Coronary artery (tissue), 2 donors: ENCODE data around the gene CDK6.

Experiments
- DNase-seq: peaks from one replicate; pipeline ENCODE4 v3.0.0-alpha.2; 2017; ENCODE audit warnings: low spot score
- H3K27ac ChIP-seq, 2 donors: fragments of 200-600 bp; sonication (generic); one replicate each; pipeline ENCODE4 v1.5.1; 2016 to 2019
- H3K4me3 ChIP-seq: fragments of 200-600 bp; sonication (generic); 2 replicates; pipeline ENCODE4 v1.5.1; 2016; ENCODE audit warnings: mild to moderate bottlenecking, moderate library complexity
- TF ChIP-seq, protein P1 (sequence below): fragments of 200-600 bp; sonication (generic); IDR thresholded peaks from one replicate; pipeline ENCODE4 v1.5.1; 2019; ENCODE audit warnings: antibody characterized with exemption

The CDK6 gene

DNA sequence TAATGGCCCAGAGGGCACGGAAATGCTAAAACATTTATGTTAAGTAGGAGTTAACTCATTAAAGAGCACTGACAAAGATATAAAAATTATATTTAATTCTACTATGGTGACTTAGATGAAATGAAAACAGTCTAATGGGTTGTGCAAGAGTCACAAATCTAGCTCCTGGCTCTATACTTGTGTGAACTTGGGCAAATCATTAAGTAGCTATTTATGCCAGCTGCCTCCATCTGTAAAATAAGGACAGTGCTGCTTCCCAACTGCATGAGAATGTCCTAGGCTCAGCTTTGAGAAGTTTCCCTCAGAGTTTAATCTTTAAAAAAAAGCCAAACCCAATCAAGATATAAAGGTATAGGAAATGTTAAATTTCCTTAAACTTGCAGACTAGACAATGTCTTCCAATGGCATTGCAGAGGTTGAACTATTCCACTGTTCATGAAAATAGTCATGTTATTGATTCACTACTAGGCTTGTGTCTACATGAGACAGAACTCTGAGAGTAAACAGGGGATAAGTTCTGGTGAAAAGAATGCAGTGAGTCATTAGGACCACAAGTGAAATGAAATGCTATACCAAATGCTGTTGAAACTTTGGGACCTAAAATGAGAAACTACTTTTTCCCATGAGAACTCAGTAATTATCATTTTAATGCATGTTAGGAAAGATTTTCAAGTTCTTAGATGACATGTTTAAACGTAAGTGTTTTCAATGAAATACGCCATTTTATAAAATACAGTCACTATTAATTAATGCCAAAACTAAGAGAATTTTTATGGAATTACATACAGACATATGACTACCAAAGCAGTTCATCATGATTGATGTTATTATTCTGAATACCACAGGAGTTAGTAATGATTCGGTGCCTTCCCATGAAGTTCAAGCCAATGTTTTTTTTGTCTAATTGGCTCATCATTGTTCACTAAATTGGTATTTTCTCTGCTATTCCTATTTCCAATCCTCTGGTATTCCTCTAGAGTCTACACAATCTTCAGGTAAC, 84.2 kb downstream of the CDK6 start:
- Histone ChIP-seq H3K4me3 (no peak overlapping the region), H3K27ac (no peak overlapping the region)
- TF ChIP-seq, protein P1, sequence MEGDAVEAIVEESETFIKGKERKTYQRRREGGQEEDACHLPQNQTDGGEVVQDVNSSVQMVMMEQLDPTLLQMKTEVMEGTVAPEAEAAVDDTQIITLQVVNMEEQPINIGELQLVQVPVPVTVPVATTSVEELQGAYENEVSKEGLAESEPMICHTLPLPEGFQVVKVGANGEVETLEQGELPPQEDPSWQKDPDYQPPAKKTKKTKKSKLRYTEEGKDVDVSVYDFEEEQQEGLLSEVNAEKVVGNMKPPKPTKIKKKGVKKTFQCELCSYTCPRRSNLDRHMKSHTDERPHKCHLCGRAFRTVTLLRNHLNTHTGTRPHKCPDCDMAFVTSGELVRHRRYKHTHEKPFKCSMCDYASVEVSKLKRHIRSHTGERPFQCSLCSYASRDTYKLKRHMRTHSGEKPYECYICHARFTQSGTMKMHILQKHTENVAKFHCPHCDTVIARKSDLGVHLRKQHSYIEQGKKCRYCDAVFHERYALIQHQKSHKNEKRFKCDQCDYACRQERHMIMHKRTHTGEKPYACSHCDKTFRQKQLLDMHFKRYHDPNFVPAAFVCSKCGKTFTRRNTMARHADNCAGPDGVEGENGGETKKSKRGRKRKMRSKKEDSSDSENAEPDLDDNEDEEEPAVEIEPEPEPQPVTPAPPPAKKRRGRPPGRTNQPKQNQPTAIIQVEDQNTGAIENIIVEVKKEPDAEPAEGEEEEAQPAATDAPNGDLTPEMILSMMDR = no peak
- DNase-seq = no peak

DNA sequence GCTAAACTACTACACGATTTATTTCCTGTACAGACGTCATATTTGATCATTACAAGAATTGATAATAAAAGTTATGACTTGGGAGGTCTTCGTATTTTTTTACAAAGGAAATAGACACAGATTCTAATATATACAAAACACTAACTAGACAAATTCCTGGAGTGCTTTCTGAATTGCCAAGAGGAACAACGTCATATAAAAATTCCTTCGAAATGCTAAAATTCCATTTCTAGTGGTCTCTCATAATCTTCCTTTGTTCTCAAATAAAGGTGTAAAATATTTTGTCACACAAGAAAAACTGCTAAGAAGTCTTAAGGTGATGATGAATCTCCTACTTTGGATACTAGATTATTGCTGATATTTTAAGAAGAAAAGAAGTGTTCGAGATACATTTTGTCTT, 85.4 kb downstream of the CDK6 start:
- Histone ChIP-seq H3K27ac (no peak overlapping the region), H3K4me3 (no peak overlapping the region)
- TF ChIP-seq, protein P1 = no peak
- no peak for DNase-seq

DNA sequence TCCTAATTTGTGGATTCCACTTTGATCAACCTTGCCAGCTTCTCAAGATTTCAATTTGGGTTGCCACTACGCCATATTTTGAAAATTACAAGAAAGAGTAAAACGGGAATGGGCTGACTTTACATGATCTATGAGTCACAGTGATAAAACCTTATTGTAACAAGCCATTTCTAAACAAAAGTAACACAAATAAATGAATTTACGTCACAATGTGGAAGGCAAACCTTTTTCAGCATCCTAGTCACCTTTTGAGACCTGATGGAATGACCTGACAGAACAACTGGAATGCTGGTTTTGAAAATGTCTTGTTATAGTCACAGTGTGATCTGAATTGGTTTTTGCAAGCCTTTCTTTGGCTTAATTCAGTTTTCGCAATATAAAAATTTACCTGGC, 85.9 kb downstream of the CDK6 start:
- TF ChIP-seq, protein P1 = no peak

DNA sequence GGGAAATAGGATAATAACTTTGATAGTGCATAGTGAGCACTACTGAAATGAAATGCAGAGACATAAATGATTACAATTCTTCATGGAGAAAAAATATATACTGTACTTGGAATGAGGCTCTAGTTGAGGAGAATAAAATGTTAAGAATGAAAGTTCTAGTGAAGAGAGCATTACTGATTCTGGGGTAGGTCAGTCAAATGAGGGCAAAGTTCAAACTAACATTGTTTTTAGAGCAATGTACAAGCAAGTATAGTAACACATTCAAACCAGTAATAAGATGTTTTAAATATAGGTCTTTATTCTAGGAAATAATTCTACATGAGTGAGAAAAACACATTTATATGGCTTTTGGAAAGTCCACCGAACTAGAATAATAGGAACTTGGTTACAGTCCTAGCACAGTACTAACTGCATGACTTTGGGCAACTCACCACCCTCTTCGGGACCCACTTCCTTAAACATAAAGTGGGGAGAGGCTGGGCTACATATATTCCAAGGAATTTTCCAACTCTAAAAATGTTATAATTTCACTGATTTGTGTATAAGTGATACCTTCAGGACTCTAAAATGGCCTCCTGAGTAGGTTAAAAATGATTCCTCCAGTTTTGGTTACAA, 86.4 kb downstream of the CDK6 start:
- H3K27ac ChIP-seq = no peak overlapping the region
- H3K4me3 ChIP-seq = no peak overlapping the region
- TF ChIP-seq, protein P1 = no peak
- no peak for DNase-seq

More for the DNA sequence above, 85.9 kb downstream of the CDK6 start:
- no peak overlapping the region for H3K4me3 ChIP-seq
- no peak for DNase-seq
- no peak overlapping the region for H3K27ac ChIP-seq

DNA sequence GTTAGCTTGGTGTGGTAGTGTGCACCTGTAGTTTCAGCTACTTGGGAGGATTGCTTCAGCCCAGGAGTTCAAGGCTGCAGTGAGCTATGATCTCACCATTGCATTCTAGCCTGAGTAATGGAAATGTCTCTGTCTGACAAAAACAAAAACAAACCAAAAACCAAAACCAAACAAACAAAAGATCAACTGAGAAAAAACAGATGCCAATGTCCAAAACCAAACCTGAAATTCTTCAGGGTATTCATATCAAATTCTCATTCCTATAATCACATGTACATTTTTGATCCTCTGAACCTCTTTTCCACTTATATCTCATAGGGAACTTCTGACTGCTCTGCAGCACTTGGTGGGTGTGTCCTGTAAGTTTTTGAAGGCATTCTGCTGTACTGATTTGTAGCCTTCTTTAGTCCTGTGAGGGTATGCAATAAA, 87.0 kb downstream of the CDK6 start:
- no peak overlapping the region for H3K4me3 ChIP-seq
- TF ChIP-seq, protein P1 = no peak
- no peak for DNase-seq
- no peak overlapping the region for H3K27ac ChIP-seq

DNA sequence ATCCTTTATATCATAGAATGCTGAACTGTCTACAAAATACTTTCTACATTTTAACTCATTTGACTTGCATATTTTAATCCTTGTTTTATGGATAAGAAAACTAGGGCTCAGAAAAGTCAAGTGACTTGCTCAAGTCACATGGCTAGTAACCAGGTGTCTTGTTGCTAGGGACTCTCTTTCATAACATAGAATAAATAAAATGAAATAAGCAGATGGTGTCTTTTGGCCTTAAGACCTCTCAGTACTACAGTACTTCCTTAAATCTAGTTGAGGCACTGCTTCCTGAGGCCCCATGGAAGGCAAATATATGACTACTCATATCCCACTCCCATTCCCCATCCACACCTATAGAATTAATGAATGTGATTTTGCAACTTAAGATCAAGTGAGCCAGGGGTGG, 87.9 kb downstream of the CDK6 start:
- DNase-seq = no peak
- TF ChIP-seq, protein P1 = no peak
- H3K27ac ChIP-seq = no peak overlapping the region
- H3K4me3 ChIP-seq = no peak overlapping the region
